Testis (tissue), 2 donors: ENCODE results near the gene INSM1.

Source experiments
- CTCF ChIP-seq, 3 experiments: fragments of 450-650 bp in 2 of 3; fragments of 200-600 bp in 1 of 3; sonication (generic) in 1 of 3; IDR thresholded peaks; one replicate each; pipeline ENCODE4 v1.5.1; 2016 to 2019; ENCODE audit warnings: antibody characterized with exemption in 3 of 3, mild to moderate bottlenecking in 2 of 3, moderate library complexity in 1 of 3
- POLR2A ChIP-seq: fragments of 450-650 bp; IDR thresholded peaks from one replicate; pipeline ENCODE4 v1.6.1; 2017; ENCODE audit warnings: antibody characterized with exemption, mild to moderate bottlenecking, moderate library complexity

- TF ChIP-seq POLR2A, result no peak
- no peak for TF ChIP-seq CTCF (IDR thresholded peaks at IDR 0.05)
Observed at GRCh38 chr20:20411402-20411801, 43.5 kb downstream of the INSM1 start.
